ENCODE measurements around the gene SDK1.
"Not testable (repeated sequence)": the region's sequence is repeated elsewhere in the genome, so short reads cannot be mapped to it uniquely, and the experiment has no call there.

SDK1 gene

DNA sequence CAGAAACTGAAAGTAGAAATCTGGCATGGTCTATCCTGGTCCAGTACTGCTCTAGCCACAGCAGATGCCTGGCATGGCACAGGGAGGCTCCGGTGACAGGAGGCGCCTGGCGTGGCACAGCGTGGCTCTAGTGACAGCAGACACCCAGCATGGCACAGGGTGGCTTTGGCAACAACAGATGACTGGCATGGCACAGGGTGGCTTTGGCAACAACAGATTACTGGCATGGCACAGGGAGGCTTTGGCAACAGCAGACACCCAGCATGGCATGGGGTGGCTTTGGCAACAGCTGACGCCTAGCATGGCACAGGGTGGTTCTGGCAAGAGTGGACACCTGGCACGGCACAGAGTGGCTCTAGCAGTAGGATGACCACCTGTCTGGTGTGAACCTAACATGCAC lies 900.5 kb downstream of the SDK1 start:
- no peak for DNase-seq (ENCODE audit: low read depth, low spot score)

DNA sequence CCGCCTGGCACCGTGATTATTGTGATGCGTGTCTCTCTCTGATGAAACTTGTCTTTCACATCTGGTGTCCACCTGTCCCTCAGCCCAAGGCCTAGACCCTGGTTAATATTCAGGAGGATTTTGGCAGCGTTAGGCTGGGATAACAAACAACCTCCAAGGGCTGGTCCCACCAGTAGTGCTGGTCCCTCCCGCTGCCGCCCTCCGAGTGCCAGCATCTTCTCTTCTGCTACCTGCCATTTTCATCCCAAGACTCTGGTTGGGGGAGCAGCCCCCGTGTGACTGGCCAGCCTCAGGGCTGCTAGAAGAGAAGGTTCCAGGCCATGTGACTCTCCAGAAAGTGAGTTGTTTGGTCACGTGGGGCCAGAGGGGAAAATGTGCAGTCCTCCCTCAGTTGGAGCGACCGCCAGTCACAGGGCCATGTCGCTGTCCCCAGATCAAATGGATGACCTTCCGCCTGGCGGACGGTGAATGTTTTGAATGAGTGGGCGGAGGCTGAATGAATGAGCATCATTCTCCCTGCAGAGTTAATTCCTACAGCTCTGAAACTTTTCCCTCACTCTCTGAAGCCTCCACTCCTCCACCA lies 901.2 kb downstream of the SDK1 start:
- DNase-seq (ENCODE audit: low read depth, low spot score) = no peak

DNA sequence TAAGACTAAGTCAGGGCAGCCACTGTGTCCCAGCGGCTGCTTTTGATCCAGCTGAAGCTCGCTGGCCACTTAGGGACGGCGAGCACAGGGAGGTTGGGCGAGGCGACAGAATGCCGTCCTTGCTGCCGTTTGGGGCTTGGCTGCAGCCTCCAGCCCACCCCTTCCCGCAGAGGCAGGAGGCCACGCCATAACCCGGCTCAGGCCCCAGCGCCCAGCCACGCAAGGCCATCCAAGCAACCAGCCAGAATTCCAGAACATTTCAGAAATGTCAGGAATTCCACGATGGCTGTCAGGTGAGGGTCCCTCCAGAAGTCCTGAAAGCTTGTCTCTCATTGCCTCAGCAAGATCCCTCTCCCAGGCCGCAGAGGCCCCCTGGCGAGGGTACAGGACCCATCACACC lies 901.9 kb downstream of the SDK1 start:
- no peak for DNase-seq (ENCODE audit: low read depth, low spot score)

DNA sequence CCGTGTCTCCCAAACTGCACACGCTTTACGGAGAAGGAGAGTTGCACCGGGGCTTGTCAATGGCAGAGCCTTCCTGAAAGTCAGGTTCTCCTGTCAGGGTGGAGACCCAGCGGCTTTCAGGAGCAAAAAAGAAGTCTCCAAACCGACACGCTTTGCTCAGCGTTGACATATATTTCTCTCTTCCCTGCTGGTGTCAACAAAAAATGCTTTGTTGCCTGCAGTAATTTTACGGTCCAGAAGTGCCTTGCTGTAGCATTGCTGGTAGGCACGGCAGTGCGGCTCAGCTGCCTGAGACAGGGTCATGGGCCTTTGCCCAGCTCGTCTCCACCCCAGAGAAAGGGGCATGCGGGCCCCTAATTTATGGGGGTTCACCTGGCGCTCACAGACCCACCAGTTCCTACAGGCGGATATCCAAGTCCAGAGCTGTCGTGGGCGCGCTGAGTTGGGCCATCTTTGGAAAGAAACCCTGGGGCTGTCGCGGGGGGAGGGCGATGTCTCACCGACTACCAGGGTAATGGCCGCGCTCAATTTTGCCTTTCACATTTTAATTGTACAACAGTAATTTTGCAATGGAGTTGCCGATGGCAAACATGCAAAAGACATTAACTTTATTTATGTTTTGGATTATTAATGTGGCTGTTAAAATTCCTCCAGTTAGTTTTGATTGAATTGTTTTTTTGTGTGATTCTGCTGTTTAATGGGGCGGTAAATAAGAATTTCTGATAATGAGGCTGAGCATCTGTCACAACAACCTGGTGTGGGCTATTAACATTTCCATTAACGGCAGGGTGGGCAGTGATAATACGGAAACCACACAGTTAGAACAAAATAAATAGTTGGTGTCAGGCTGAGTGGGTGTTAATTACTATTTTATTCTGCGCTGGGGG lies 902.8 kb downstream of the SDK1 start:
- DNase-seq (ENCODE audit: low read depth, low spot score) = no peak

DNA sequence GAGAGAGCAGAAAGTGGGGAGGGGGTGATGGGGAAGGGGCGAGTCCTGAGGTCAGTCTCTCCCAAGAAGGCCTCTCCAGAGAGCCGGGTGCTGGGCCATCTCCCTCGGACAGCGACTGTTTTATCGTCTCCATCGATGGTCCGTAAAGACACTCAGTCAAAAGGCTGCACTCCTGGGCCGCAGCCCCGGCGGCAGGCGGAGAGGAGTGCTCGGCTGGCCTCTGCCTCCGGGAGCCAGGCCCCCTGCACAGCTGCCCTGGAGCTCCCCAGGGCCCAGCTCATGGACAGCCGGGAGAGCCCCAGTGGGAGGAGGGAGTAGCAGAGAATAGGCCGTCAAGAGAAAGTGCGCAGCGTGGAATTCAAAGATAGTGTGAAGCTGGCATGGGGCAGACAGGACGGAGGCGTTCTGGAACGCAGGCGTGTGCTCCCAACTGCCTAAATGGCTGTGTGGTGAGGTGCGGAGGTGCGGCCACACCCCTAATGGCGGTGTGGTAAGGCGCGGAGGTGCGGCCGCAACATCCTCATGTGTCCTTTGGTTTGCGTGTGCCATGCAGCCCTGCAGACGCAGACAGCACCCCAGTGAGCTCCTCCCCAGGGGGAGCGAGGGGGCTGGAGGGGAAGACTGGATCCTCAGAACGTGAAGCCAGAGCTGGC lies 903.6 kb downstream of the SDK1 start:
- no peak for DNase-seq (ENCODE audit: low read depth, low spot score)

DNA sequence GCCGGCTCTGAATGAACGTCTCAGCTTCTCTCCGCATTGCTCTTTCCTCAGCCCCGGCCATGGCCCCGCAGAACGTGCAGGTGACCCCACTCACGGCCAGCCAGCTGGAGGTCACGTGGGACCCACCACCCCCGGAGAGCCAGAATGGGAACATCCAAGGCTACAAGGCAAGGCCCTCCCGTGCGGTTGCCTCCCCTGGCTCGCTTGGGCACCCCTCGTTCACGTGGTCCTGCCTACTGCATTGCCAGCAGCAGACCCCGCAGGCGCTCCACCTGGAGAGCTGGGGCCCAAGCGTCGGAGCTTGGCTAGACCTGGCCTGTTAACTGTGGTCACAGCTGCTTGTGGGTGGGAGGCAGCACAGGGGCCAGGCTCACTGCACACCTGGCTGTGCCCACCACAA lies 904.8 kb downstream of the SDK1 start:
- DNase-seq (ENCODE audit: low read depth, low spot score) = no peak

DNA sequence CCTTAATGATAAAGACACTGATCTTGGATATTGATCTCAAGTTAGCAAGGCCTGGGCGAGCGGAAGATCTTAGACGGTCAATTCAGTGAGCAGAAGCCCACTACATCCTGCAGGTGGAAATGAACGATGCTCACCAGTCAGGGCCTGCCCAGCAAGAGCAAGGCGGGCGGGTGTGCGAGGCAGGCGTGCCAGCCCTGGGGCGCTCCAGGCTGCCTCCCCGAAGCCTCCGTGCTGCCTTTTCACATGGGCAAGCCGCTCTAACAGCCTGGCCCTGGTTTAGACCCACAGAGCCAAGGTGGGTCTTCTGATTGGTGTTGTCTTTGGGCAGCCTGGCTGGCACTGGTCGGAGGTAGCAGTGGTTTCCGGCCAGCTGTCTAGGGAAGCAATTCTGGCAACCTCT lies 906.0 kb downstream of the SDK1 start:
- no peak for DNase-seq (ENCODE audit: low read depth, low spot score)

DNA sequence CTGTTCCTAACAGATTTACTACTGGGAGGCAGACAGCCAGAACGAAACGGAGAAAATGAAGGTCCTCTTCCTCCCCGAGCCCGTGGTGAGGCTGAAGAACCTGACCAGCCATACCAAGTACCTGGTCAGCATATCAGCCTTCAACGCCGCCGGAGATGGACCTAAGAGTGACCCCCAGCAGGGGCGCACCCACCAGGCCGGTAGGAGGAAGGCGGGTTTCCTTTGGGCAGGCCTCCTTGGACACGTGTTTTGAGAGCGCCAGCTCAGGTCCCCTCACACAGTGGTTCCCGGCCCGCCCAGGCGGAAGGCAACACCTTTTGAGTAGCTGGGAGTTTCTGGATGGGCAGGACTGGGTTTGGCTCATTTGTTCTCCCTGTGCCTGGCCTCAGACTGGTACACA lies 907.0 kb downstream of the SDK1 start:
- DNase-seq (ENCODE audit: low read depth, low spot score) = no peak

DNA sequence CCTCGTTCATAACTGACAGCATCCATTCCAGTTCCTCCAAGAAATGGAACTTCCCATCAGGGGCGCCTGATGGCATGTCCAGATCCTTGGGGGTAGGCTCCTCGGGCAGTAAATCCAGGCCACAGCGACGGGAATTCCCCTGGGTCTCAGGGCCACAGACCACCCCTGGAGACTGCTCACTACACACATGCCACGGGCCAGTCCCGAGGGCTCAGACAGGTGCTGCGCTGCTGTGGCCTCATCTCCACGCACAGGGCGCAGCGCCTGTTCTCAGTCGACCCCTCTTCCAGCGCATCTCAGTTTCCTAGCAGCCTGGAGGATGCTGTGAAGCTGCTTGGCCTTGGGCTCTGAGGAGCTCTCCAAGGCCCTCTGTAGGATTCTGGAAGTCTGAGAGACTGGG lies 907.5 kb downstream of the SDK1 start:
- no peak for DNase-seq (ENCODE audit: low read depth, low spot score)

DNA sequence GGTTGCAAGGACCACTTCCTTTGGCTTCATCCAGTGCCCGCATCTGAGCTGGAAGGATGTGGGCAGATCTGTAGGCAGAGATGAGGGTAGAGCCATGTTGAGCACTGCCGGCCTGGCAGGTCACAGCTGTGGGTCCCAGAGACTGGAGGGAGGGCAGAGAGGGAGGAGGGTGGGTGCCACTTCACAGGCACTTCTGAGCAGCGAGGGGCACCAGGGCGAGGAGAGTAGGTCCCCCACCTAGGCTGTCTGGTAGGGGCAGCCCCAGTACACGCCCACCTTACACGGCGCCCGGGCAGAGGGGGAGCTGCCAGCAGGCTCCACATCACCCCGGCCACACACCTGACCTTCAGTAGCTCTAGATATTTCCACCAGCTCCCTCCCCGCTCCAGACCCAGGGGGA lies 908.1 kb downstream of the SDK1 start:
- DNase-seq (ENCODE audit: low read depth, low spot score) = no peak

DNA sequence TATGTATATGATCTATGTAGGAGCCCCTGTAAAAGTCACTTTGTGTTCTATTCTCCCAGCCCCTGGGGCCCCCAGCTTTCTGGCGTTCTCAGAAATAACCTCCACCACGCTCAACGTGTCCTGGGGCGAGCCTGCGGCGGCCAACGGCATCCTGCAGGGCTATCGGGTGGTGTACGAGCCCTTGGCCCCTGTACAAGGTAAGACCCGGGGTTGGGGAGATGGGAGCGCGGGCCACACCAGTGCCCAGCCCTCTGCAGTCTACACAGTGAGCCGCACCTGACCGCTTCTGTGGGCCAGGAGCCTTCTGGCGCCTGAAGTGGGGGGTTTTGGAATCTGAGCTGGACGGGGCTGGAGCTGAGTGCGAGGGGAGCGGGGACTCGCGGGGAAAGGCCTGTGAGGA lies 908.9 kb downstream of the SDK1 start:
- no peak for DNase-seq (ENCODE audit: low read depth, low spot score)

DNA sequence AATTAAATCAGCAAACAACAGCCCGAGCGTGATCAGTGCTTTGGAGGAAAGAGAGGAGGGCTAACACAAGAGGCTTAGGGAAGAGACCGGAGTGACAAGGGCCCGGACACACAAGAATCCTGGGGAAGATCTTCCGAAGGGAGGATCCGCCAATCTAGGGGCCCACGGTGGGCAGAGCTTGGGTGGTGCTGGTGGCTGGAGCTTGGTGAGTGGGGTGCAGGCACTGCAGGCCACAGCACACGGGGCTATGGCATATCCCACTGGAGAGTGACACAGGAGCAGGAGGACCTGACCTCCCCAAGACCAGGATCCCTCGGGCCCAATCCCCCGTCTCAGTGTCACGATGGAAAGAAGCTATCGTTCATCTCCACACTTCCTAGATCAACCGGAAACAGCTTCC lies 909.8 kb downstream of the SDK1 start:
- DNase-seq (ENCODE audit: low read depth, low spot score) = no peak

DNA sequence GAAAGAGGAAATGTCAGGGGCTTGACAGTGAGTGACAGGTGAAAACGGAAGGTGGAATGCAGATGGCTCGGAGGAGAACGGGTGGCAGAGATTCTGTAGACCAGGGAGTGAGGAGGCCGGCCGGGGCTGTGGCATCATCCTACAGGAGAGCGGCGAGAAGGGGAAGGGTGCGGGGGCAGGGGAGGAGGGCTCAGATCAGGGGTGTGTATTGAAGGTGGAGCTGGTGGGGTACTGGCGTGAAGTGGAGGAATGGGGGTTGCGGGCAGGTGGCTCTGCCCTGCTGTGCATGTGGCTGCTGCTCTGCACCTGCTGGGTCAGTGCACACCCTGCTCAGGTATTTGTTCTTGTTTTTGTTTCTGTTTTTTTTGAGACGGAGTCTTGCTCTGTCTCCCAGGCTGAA lies 910.2 kb downstream of the SDK1 start:
- no peak for DNase-seq (ENCODE audit: low read depth, low spot score)

DNA sequence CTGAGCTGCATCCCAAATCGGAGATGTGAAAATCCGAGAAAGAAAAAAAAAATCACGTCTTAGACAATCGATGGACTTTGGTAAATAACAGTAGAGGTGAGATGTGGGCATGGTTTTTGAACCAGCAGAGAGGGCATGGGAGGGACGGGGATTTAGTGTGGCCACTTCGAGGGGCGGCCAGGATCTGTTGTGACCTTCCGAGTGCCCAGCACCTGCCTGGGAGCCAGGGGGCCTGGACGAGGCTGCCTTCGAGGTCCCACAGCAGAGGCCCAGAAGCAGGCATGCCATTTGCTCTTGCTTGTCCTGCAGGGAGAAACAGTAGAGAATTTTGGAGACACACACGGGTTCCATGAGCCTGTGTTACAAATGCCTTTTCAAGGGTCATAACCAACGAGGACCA lies 911.3 kb downstream of the SDK1 start:
- DNase-seq (ENCODE audit: low read depth, low spot score) = no peak

DNA sequence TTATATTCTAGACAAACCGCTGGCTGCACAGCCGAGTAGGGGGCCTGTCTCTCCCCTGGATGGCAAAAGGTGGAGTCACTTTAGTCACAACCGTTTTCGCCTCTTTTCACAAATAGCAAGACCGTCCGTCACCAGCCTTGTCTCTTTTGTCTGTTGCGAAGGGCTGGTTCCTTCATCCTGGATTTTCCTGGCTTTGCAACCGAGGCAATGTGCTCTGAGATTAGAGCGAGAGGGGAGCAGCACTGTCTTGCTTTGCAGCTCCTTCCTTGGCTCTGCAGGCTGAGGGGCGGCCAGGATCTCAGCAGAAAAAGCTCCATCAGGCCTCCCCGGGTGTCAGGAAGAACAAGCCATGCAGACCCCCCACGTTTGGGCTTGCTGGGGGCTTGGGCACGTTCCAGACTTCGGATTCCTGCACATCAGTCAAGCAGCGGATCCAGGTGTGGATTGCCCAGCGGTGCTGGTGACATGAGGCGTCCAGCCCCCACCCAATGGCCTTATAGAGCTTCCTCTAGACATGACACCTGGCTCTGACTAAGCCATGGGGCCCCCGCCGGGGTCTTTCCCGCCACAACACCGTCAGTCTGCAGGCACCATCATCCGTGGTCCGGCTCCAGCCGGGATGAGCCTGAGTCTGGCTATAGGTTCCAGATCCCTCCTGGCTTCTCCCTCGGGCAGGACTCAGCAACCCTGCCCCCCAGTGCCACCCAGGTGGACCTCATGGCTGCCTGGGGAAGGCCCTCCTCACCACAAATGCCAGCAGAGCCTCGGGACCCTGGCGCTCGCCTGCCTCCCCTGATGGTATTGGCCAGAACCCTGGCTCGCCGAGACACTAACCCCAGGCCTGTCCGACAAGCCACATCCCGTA lies 913.5 kb downstream of the SDK1 start:
- DNase-seq (ENCODE audit: low read depth, low spot score) = no peak

DNA sequence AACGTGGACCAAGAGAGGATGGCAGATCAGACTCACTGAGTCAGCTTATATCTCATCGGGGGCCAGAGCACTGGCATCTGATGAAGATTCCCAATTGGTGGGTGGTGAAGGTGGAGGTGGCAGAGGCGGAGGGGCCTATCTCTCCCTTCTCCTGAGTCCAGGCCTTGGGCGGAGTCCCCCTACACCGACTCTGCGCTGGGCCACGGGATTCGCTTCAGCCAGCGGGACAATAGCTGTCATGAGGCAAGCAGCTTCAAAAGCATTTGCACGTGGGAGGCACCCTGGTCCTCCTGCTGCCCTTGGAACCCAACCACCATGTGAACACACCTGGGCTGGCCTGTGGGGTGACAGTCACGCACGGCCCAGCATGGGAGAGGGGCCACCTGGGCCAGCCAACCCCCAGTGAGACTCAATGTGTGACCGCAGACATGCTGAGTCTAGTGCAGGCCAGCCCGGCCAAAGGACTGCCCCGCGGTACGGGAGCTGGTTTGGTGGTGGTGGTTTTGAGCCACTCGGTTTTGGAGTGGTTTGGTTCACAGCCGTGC lies 914.2 kb downstream of the SDK1 start:
- DNase-seq (ENCODE audit: low read depth, low spot score) = no peak

DNA sequence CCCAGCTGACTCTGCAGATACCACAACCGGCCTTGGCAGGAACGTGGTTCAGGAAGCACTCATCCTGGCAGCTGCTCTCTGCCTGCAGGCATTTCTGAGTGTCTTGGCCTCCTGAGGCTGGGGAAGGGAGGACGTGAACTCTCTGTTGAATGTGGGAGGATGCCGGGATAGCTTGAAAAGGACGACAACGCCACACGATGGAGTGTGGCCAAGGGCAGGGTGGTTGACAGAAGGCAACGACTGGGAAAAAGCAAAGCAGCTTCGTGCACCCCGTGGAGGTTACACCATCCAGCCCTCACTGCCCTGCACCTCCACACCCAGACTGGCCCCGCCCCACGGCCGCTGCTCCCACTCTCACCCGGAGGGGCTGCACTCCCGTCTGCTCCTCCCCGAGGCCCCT lies 915.0 kb downstream of the SDK1 start:
- no peak for DNase-seq (ENCODE audit: low read depth, low spot score)

DNA sequence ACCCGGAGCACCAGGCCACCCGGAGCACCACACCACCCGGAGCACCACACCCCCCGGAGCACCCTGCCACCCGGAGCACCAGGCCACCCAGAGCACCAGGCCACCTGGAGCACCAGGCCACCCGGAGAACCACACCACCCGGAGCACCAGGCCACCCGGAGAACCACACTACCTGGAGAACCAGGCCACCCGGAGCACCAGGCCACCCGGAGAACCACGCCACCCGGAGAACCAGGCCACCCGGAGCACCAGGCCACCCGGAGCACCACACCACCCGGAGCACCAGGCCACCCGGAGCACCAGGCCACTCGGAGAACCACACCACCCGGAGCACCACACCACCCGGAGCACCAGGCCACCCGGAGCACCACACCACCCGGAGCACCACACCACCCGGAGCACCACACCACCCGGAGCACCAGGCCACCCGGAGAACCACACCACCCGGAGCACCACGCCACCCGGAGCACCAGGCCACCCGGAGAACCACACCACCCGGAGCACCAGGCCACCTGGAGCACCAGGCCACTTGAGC lies 916.1 kb downstream of the SDK1 start:
- DNase-seq (ENCODE audit: low read depth, low spot score) = not testable (repeated sequence)

DNA sequence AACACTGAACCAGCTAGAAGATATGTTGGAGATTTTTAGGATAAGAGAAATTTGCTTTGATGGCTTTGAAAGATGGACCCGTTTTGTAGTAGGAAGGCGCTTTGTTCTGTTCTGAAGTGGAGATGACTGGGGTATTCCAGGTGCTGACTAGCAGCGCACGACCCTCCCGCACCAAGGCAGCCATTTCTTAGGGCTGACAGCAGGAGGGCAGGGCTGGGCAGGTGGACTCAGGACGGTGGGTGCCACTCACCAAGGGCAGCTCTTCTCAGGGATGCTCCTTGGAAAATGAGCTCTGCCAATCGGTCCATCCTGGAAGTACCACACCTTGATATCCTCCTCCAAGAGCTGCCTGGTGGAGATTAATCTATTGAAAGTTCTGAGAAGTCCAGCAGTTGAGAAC lies 917.4 kb downstream of the SDK1 start:
- DNase-seq (ENCODE audit: low read depth, low spot score) = no peak

DNA sequence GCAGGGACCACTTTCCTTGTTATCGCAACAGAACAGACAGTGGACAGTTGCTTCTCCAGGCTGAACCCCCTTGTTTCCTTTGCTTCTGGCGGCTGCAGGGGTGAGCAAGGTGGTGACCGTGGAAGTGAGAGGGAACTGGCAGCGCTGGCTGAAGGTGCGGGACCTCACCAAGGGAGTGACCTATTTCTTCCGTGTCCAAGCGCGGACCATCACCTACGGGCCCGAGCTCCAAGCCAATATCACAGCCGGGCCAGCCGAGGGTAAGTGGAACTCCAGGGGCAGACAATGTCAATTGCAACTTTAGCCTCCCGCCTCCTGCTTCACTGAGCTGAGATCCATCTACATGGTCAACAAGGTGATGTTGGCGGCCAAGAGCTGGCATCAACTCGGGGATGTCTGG lies 919.0 kb downstream of the SDK1 start:
- no peak for DNase-seq (ENCODE audit: low read depth, low spot score)

DNA sequence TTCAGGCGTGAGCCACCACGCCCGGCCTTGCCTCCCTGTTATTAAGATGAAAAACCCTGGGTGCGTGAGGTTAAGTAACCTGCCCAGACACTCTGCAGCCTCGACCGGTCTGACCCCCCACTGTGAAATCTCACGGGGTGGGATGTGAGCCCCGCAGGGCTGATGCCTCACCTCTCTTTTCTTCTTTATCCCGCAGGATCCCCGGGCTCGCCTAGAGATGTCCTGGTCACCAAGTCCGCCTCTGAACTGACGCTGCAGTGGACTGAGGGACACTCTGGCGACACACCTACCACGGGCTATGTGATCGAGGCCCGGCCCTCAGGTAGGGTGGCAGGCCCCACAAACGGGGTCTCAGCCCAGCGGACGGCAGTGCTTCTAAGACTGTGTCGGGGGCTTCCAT lies 920.0 kb downstream of the SDK1 start:
- DNase-seq (ENCODE audit: low read depth, low spot score) = no peak

DNA sequence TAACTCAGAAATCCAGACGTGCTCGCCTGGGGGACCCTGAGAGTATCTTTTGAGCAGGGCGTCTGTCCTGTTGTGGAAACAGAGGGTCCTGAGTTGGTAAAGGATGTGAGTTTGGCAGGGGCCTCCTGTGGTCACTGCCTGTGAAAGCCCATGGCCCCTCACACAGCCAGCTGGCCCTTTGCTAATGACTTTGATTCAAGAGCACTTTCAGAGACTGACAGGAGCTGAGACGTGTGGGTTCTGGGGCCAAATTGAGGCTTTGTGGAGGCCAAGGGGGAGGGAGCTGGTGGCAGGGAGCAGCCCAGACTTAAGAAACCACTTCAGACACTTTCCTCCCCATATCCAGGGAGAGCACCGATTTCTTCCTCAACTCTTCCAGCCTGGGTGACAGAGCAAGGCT lies 921.6 kb downstream of the SDK1 start:
- no peak for DNase-seq (ENCODE audit: low read depth, low spot score)
